Endodermal cell (in vitro differentiated cells): Measurements from ENCODE around the gene PTPN1. TPM values are rescaled to one million over a fixed set of nuclear protein-coding genes. Genes with fewer than 3 reads are reported as not detected.
A peak's percentile ranks its signal among the peaks of the same experiment; 100 is the strongest.
"Not testable (repeated sequence)": the region's sequence is repeated elsewhere in the genome, so short reads cannot be mapped to it uniquely, and the experiment has no call there.

ENCODE experiments used
- DNase-seq: peaks from one replicate; pipeline ENCODE4 v3.0.0-alpha.2; 2017
- H3K27ac ChIP-seq: 2 replicates; pipeline ENCODE4 v1.5.1; 2013; ENCODE audit warnings: mild to moderate bottlenecking, low read depth, low read length, moderate library complexity
- H3K27me3 ChIP-seq: 2 replicates; pipeline ENCODE4 v1.6.1; 2013; ENCODE audit warnings: mild to moderate bottlenecking, low read length, moderate library complexity; ENCODE audit not compliant: insufficient read depth, control insufficient read depth, poor library complexity, severe bottlenecking
- H3K36me3 ChIP-seq: 2 replicates; pipeline ENCODE4 v1.7.0; 2013; ENCODE audit warnings: mild to moderate bottlenecking, low read length, moderate library complexity; ENCODE audit not compliant: control insufficient read depth, insufficient read depth
- H3K4me1 ChIP-seq: one replicate; pipeline ENCODE4 v1.7.0; 2013; ENCODE audit warnings: low read length; ENCODE audit not compliant: control insufficient read depth, insufficient read depth
- H3K4me3 ChIP-seq: 2 replicates; pipeline ENCODE4 v1.5.1; 2013; ENCODE audit warnings: mild to moderate bottlenecking, low read length, moderate library complexity
- H3K9ac ChIP-seq: 2 replicates; pipeline ENCODE4 v1.6.1; 2013; ENCODE audit warnings: mild to moderate bottlenecking, low read length, moderate library complexity; ENCODE audit not compliant: poor library complexity, severe bottlenecking; ENCODE audit errors: extremely low read depth
- H3K9me3 ChIP-seq: 2 replicates; pipeline ENCODE4 v1.6.1; 2013; ENCODE audit warnings: mild to moderate bottlenecking, low read length, moderate library complexity; ENCODE audit not compliant: control insufficient read depth
- H3K27ac Mint-ChIP-seq: 2 replicates; pipeline ENCODE4 v1.8.0; 2020; ENCODE audit warnings: mixed read lengths
- H3K27me3 Mint-ChIP-seq: 2 replicates; pipeline ENCODE4 v1.8.0; 2021; ENCODE audit warnings: mild to moderate bottlenecking, mixed read lengths; ENCODE audit not compliant: insufficient read depth
- H3K36me3 Mint-ChIP-seq: 2 replicates; pipeline ENCODE4 v1.8.0; 2020; ENCODE audit warnings: low read depth, mixed read lengths
- H3K4me1 Mint-ChIP-seq: 2 replicates; pipeline ENCODE4 v1.8.0; 2020; ENCODE audit warnings: mixed read lengths
- H3K4me3 Mint-ChIP-seq: 2 replicates; pipeline ENCODE4 v1.8.0; 2020; ENCODE audit warnings: mild to moderate bottlenecking, moderate library complexity, mixed read lengths
- H3K9me3 Mint-ChIP-seq: 2 replicates; pipeline ENCODE4 v1.8.0; 2020; ENCODE audit warnings: mild to moderate bottlenecking, mixed read lengths
- WGBS, 2 experiments: methylation state at CpG; one replicate each; pipeline versions ENCODE4 v1.1.5 to v1.1.7; 2013; ENCODE audit warnings: missing lambda C conversion rate in 2 of 2, mixed read lengths in 1 of 2; ENCODE audit not compliant: insufficient coverage in 1 of 2, insufficient read length in 1 of 2; 5-methylcytosine and 5-hydroxymethylcytosine counted together
- total RNA-seq, 2 donors: library from RNA; stranded (reverse); fragmentation: NEBNext Ultra II Directional in 1 of 2; extraction: Animal tissue kit (Norgen Biotek cat#: 25700) in 1 of 2; gene quantifications; 2 replicates in 1 of 2; 3 replicates in 1 of 2; pipeline ENCODE4 v1.2.1, GENCODE V29; 2021
- TF ChIP-seq, protein P1 (sequence below): fragments of 200-600 bp; sonication (generic); conservative IDR thresholded peaks from 2 replicates; pipeline ENCODE4 v1.5.0; 2021; ENCODE audit warnings: antibody characterized with exemption, mild to moderate bottlenecking

Gene PTPN1
- total RNA-seq, 2 donors from 2014 or later = 25.4 to 28.7 TPM

DNA sequence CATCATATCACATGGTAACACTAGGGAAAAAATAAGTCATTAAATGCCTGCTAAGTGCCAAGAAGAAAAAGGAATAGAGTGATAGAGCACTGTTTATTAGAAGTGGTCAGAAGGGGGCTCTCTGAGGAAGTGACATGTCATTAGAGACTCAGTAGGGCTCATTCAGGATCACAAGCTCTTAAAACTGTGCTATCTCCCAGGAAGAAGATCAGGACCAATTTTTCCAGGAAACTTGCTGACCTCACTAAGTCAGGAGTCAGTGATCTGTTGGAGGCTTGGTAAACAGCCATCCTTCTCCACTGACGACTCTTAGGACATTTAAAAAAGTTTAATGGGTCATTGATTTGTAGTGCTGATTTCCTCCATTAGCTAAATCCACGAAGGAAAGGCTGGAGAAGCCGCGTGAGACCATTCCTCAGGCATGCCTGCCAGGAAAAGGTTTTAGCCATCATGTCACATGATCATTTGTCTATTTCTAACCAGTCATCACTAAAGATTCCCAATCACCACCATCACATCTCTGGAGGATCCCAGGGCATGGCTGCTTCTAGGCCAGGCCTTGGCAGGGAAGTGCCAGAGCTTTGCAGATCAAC is 5.9 kb upstream of the PTPN1 start:
- H3K27ac Mint-ChIP-seq = no peak overlapping the region
- H3K9me3 ChIP-seq = no peaks in the 10 kb centered on the region
- no peaks in the 10 kb centered on the region for H3K36me3 Mint-ChIP-seq
- no peak for DNase-seq
- no peak overlapping the region for H3K4me3 Mint-ChIP-seq
- 74 to 77% methylated on average over 3 to 4 of the region's 4 CpGs for WGBS, 2 experiments
- H3K4me3 ChIP-seq = no peak overlapping the region
- TF ChIP-seq, protein P1, sequence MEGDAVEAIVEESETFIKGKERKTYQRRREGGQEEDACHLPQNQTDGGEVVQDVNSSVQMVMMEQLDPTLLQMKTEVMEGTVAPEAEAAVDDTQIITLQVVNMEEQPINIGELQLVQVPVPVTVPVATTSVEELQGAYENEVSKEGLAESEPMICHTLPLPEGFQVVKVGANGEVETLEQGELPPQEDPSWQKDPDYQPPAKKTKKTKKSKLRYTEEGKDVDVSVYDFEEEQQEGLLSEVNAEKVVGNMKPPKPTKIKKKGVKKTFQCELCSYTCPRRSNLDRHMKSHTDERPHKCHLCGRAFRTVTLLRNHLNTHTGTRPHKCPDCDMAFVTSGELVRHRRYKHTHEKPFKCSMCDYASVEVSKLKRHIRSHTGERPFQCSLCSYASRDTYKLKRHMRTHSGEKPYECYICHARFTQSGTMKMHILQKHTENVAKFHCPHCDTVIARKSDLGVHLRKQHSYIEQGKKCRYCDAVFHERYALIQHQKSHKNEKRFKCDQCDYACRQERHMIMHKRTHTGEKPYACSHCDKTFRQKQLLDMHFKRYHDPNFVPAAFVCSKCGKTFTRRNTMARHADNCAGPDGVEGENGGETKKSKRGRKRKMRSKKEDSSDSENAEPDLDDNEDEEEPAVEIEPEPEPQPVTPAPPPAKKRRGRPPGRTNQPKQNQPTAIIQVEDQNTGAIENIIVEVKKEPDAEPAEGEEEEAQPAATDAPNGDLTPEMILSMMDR = peak; percentile 54
- H3K4me1 ChIP-seq = no peaks in the 10 kb centered on the region
- no peak overlapping the region for H3K27ac ChIP-seq
- no peaks in the 10 kb centered on the region for H3K9me3 Mint-ChIP-seq
- H3K27me3 ChIP-seq = no peaks in the 10 kb centered on the region
- no peaks in the 10 kb centered on the region for H3K4me1 Mint-ChIP-seq
- H3K9ac ChIP-seq = no peak overlapping the region
- H3K36me3 ChIP-seq = no peaks in the 10 kb centered on the region
- H3K27me3 Mint-ChIP-seq = peaks cover 3% of the 10 kb centered on the region

DNA sequence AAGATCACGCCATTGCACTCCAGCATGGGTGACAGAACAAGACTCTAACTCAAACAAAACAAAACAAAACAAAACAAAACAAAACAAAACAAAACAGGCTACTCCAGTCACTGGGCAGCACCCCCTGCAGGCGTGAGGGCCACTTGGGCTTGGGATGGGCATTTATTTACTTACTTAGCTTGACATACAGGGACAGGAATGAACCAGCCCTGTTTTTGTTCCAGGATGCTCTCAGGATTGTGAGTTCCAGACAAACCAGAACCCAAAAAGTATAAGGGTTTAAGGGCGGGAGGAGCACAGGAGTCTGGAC is 4.0 kb upstream of the PTPN1 start:
- Mint-ChIP-seq H3K4me1 (peaks cover 9% of the 10 kb centered on the region), H3K27me3 (peaks cover 2% of the 10 kb centered on the region), H3K4me3 (no peak overlapping the region), H3K27ac (no peak overlapping the region), H3K9me3 (no peaks in the 10 kb centered on the region), H3K36me3 (no peaks in the 10 kb centered on the region)
- WGBS, 2 experiments = 89 to 94% methylated on average over 2 to 3 of the region's 3 CpGs
- no peak overlapping the region for H3K27ac ChIP-seq
- H3K4me3 ChIP-seq = no peak overlapping the region
- no peaks in the 10 kb centered on the region for H3K27me3 ChIP-seq
- DNase-seq = no peak
- H3K9me3 ChIP-seq = no peaks in the 10 kb centered on the region
- no peaks in the 10 kb centered on the region for H3K4me1 ChIP-seq
- TF ChIP-seq, protein P1 = peak; percentile 49
- no peak overlapping the region for H3K9ac ChIP-seq
- H3K36me3 ChIP-seq = no peaks in the 10 kb centered on the region

DNA sequence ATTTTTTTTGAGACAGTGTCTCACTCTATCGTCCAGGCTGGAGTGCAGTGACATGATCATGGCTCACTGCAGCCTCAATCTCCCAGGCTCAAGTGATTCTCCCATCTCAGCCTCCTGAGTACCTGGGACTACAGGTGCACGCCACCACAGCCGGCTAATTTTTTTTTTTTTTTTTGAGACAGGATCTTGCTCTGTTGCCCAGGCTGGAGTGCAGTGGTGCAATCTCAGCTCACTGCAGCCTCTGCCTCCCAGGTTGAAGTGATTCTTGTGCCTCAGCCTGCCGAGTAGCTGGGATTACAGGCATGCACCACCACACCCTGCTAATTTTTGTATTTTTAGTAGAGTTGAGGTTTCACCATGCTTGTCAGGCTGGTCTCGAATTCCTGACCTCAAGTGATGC is 2.4 kb upstream of the PTPN1 start:
- not testable (repeated sequence) for H3K27me3 Mint-ChIP-seq, H3K27me3 ChIP-seq, H3K36me3 ChIP-seq, H3K9ac ChIP-seq, H3K4me3 ChIP-seq, H3K4me3 Mint-ChIP-seq, H3K36me3 Mint-ChIP-seq, H3K27ac Mint-ChIP-seq, H3K9me3 Mint-ChIP-seq, H3K4me1 ChIP-seq, DNase-seq, H3K27ac ChIP-seq, H3K9me3 ChIP-seq
- 89 to 94% methylated on average over 2 to 5 of the region's 5 CpGs for WGBS, 2 experiments
- H3K4me1 Mint-ChIP-seq = peaks cover 20% of the 10 kb centered on the region

DNA sequence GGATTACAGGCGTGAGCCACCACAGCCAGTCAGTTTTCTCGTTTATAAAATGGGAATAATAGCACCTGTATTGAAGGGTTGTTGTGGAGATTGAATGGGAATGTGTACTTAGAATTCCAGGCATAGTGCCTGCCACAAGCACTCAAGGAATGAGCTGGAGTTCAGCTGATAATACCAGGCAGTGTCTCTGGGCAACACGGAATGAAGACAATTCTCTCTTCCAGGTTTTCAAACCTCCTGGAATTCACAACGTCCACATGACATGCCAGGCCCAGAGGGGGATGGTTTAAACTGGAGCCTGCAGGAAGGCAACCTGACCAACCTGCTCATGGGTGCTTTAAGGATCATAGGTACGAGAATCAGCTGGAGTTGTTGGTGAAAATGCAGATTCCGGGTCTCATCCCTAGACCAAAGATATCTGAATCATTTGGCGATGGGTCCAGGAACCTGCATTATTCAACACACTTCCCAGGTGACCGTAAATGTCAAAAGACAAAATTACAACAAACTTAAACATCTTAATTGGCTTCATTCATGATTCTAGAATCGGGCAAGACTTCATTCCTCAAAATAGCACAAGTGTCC is 1.9 kb upstream of the PTPN1 start:
- peak overlapping the region; percentile 33 for H3K27ac Mint-ChIP-seq

More for the DNA sequence above, 1.9 kb upstream of the PTPN1 start:
- Mint-ChIP-seq H3K36me3 (no peaks in the 10 kb centered on the region), H3K4me3 (no peak overlapping the region), H3K9me3 (no peaks in the 10 kb centered on the region), H3K27me3 (no peaks in the 10 kb centered on the region), H3K4me1 (peaks cover 24% of the 10 kb centered on the region)
- Histone ChIP-seq H3K4me3 (no peak overlapping the region), H3K4me1 (no peaks in the 10 kb centered on the region), H3K36me3 (no peaks in the 10 kb centered on the region), H3K27ac (no peak overlapping the region), H3K27me3 (no peaks in the 10 kb centered on the region), H3K9me3 (no peaks in the 10 kb centered on the region), H3K9ac (no peak overlapping the region)
- TF ChIP-seq, protein P1 = no peak
- DNase-seq = peak; percentile 68
- 90% methylated on average over 6 to 9 of the region's 9 CpGs for WGBS, 2 experiments
